ENCODE measurements around the gene DPM2.
A peak's percentile ranks its signal among the peaks of the same experiment; 100 is the strongest.

DPM2 gene

DNA sequence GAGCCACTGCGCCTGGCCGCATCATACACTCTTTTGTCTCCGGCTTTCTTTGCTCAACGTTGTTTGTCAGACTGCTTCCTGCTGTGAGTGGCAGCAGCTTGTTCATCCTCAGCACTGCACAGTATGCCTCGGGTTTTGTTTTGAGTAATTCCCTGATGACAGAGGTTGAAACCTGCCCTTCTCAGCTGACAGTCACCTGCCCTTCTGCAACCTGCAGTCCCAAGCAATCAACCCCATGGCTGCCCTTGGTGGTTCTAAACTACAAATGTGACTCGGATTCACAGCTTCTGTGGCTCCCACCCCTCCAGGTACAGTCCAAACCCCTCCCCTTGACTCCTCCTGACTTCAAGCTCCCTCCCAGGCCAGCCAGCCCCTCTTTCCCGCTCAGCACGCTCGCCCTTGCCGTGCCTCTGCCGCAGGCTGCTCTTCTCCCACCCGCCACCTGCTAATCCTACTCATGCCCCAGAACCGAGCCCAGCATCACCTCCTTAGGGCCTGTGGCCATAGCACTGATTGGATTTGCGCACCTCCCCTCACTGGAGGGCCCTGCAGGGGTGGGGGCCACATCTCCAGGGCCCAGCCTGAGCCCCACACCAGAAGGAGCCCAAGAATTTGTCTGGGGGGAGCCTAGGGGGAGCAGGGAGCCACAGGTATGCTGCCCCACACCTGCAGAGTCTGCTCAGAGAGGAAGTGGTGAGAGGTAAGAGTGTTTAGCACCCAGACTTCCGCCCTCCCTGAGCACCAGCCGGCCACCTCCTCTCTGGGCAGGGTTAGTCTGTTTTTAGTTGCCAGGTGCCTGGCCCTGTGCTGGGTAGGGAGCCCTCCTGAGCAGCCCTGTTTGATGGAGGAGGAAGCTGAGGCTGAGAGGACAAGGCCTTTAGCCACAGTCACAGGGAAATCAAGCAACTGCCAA, 33.0 kb upstream of the DPM2 start:
- Histone ChIP-seq H3K36me3 (ENCODE audit: control insufficient read depth, insufficient read depth, low read length, severe bottlenecking) (no peaks in the 10 kb centered on the region), H3K4me1 (ENCODE audit: control insufficient read depth, insufficient read depth, low read length) (peaks cover 79% of the 10 kb centered on the region), H3K4me3 (ENCODE audit: low read length) (no peak overlapping the region), H3K9me3 (ENCODE audit: control insufficient read depth, low read length) (no peaks in the 10 kb centered on the region), H3K9ac (ENCODE audit: low read length) (no peak overlapping the region), H3K27me3 (replicated peaks; ENCODE audit: control insufficient read depth, insufficient read depth, low read length) (no peaks in the 10 kb centered on the region)
- DNase-seq (ENCODE audit: low read depth): no peak

DNA sequence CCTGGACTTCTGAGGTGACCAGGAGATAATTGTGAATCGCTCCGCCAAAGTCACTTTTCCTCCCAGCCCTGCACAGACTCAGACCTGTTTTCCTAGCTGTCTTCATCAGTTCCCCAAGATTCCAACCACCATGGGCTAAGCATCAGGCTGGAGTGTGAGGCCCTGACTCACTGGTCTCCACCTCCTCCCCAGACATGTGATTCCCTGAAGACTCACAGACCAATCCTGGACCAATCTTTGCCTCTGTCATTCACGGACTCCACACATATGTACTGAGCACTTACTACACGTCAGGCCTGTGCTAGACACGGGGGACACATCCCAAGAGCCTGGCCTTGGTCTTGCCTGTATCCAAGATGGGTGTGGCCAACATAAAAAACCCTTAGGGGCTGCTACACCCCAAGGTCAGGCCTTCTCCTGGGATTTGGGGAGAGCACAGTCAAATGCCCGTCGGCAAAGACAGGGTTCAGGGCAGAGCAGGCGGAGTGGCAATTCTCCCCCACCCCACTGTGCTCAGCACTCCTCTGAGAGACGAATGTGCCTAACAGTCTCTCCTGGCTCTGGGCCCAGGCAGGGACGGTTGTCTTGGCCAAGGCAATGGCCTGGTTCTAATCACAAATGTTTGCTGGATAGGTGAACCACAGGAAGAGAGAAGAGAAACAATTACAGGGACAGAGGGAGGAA, 31.2 kb upstream of the DPM2 start:
- peak; percentile 85 for DNase-seq (ENCODE audit: low read depth)

DNA sequence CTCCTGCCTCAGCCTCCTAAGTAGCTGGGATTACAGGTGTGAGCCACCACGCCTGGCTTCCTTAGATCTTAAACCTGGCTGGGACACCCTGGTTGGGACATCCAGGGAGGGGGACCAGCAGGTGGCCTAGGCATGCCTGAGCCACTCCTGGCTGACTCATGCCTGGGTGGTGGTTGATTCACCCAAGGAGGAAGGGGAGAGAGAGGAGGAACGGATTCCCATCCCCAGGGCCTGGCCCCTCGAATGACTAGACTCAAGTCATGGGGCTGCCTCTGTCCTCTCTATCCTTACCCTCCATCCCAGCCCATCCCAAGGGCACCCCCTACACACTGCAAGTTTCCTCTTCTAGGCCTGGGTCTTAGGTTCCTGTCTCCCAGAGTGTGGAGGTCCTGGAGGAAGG, 30.4 kb upstream of the DPM2 start:
- no peaks in the 10 kb centered on the region for H3K9me3 ChIP-seq (ENCODE audit: control insufficient read depth, low read length)
- peak; percentile 53 for DNase-seq (ENCODE audit: low read depth)
- H3K4me1 ChIP-seq (ENCODE audit: control insufficient read depth, insufficient read depth, low read length): peaks cover 68% of the 10 kb centered on the region
- H3K9ac ChIP-seq (ENCODE audit: low read length): no peak overlapping the region
- H3K36me3 ChIP-seq (ENCODE audit: control insufficient read depth, insufficient read depth, low read length, severe bottlenecking): no peaks in the 10 kb centered on the region
- no peaks in the 10 kb centered on the region for H3K27me3 ChIP-seq (replicated peaks; ENCODE audit: control insufficient read depth, insufficient read depth, low read length)
- H3K4me3 ChIP-seq (ENCODE audit: low read length): no peak overlapping the region

More for the DNA sequence above, 31.2 kb upstream of the DPM2 start:
- no peak overlapping the region for H3K4me3 ChIP-seq (ENCODE audit: low read length)
- H3K4me1 ChIP-seq (ENCODE audit: control insufficient read depth, insufficient read depth, low read length): peaks cover 67% of the 10 kb centered on the region
- no peaks in the 10 kb centered on the region for H3K9me3 ChIP-seq (ENCODE audit: control insufficient read depth, low read length)
- peak overlapping the region; percentile 53 for H3K9ac ChIP-seq (ENCODE audit: low read length)
- no peaks in the 10 kb centered on the region for H3K36me3 ChIP-seq (ENCODE audit: control insufficient read depth, insufficient read depth, low read length, severe bottlenecking)
- no peaks in the 10 kb centered on the region for H3K27me3 ChIP-seq (replicated peaks; ENCODE audit: control insufficient read depth, insufficient read depth, low read length)

DNA sequence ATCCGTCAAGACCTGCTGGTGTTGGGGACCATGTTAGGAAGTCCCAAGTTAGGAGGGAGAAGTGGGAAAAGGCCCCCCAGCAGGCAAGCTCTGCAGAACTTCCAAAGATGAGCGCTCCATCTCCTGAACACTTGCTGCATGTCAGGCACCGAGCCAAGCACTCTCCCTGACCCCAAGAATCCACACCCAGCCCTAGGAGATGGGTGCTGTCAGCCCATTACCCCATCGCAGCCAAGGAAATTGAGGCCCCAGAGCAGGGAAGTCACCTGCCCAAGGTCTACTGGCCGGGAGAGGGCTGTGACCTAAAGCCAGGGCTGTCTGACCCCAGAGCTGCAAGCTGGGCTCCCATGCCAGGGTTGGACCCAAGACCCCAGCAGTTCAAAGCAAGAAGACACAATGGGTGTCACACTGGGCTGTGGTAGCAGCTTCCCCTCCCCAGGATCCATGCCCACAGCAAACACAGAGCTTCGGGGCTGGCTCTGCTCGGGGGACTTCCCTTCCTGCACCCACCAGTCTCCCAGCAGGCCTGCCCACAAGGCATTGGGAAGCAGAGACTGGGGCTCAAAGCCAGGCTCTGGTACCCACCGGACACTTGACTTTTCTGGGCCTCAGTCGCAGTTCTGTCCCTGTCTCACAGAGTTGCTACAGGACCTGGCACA, 29.6 kb upstream of the DPM2 start:
- H3K36me3 ChIP-seq (ENCODE audit: control insufficient read depth, insufficient read depth, low read length, severe bottlenecking): no peaks in the 10 kb centered on the region
- H3K27me3 ChIP-seq (replicated peaks; ENCODE audit: control insufficient read depth, insufficient read depth, low read length): no peaks in the 10 kb centered on the region
- peaks cover 67% of the 10 kb centered on the region for H3K4me1 ChIP-seq (ENCODE audit: control insufficient read depth, insufficient read depth, low read length)
- no peak overlapping the region for H3K9ac ChIP-seq (ENCODE audit: low read length)
- no peak for DNase-seq (ENCODE audit: low read depth)
- H3K4me3 ChIP-seq (ENCODE audit: low read length): no peak overlapping the region
- no peaks in the 10 kb centered on the region for H3K9me3 ChIP-seq (ENCODE audit: control insufficient read depth, low read length)

DNA sequence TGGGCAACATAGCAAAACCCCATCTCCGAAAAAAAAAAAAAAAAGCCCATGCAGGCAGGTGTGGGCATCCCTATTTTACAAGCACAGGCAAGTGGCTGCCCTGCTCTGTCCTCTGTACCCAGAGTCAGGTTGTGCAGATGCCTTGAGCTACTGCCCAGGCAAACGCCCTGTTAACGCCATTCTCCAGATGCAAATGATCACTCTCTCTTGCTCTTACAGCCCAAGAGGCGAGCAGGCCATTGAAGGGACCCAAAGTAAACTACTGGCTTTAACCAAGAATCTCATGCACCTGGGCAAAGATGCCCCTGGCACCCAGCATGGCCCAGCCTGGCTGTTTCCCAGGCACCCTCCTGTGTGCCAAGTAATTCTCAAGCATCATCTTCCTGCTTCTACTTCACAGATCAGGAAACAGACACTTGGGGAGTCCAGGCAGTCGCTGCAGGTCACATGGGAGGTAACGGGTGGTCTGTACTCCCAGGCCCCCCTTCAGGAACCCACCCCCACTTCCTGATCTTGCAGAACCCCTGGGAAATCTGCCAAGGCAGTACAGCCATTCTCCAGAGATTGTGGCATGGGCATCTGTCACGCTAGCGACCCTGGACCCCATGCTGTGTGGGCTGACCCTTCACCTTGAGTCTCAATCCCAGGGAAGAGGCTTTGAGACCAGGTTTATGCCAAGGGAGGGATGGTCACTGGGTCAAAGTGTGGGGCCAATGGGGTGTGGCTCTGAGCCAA, 28.9 kb upstream of the DPM2 start:
- no peaks in the 10 kb centered on the region for H3K9me3 ChIP-seq (ENCODE audit: control insufficient read depth, low read length)
- DNase-seq (ENCODE audit: low read depth): no peak
- H3K27me3 ChIP-seq (replicated peaks; ENCODE audit: control insufficient read depth, insufficient read depth, low read length): no peaks in the 10 kb centered on the region
- peak overlapping the region; percentile 62 for H3K9ac ChIP-seq (ENCODE audit: low read length)
- no peaks in the 10 kb centered on the region for H3K36me3 ChIP-seq (ENCODE audit: control insufficient read depth, insufficient read depth, low read length, severe bottlenecking)
- H3K4me3 ChIP-seq (ENCODE audit: low read length): no peak overlapping the region
- H3K4me1 ChIP-seq (ENCODE audit: control insufficient read depth, insufficient read depth, low read length): peaks cover 60% of the 10 kb centered on the region

DNA sequence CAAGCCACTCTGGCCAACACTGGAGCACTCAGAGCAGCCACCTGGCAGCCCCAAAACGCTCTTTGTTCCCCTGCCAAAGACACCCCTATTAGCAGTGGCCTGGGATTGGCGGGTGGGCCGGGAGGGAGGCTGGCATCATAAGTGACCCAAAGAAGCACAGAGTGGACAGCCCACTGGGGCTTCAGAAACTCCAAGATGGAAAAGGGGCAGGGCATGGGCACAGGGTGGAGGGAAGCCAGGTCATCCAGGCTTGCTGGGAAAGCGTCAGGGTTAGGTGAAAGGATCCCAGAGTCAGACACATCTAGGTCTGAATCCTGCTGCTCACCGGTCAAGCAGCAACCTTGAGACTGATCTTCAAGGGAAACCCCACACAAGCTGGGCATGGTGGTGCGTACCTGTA, 28.3 kb upstream of the DPM2 start:
- H3K9me3 ChIP-seq (ENCODE audit: control insufficient read depth, low read length): no peaks in the 10 kb centered on the region
- peaks cover 61% of the 10 kb centered on the region for H3K4me1 ChIP-seq (ENCODE audit: control insufficient read depth, insufficient read depth, low read length)
- H3K36me3 ChIP-seq (ENCODE audit: control insufficient read depth, insufficient read depth, low read length, severe bottlenecking): no peaks in the 10 kb centered on the region
- DNase-seq (ENCODE audit: low read depth): no peak
- peak overlapping the region; percentile 62 for H3K9ac ChIP-seq (ENCODE audit: low read length)
- H3K4me3 ChIP-seq (ENCODE audit: low read length): no peak overlapping the region
- H3K27me3 ChIP-seq (replicated peaks; ENCODE audit: control insufficient read depth, insufficient read depth, low read length): no peaks in the 10 kb centered on the region

DNA sequence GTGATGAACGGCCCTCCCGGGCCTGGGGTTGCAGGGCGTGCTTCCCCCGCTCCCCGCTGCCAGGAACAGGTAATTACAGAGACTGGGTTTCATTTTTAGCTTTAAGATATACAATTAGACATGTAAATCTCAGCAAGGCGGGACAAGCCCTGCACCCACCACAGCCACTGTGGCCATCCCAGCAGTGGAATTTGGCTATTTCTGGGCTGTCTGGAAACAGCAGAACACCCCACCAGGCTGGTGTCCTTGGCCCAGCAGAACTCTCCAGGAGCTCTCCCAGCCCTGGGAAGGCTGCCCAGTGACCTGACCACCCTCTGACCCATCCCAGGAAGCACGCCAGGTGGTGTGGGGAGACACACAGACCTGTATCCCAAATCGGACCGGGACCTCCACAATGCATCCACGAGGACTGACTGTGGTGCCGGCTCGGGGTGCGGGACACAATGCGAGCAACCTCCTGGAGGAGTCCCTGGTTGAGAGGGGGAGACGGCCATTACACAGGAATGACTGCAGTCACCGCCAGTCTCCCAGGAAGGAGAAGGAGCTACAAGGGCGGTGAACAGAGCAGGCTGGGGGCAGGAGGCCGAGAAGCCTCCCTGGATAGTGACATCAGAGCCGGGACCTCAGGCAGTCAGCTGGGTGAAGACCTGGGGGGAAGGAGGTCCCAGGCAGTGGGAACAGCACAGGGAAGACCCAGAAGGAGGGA, 25.9 kb upstream of the DPM2 start:
- Histone ChIP-seq H3K36me3 (ENCODE audit: control insufficient read depth, insufficient read depth, low read length, severe bottlenecking) (no peaks in the 10 kb centered on the region), H3K4me3 (ENCODE audit: low read length) (no peak overlapping the region), H3K9me3 (ENCODE audit: control insufficient read depth, low read length) (no peaks in the 10 kb centered on the region), H3K9ac (ENCODE audit: low read length) (peak overlapping the region; percentile 1), H3K27me3 (replicated peaks; ENCODE audit: control insufficient read depth, insufficient read depth, low read length) (no peaks in the 10 kb centered on the region), H3K4me1 (ENCODE audit: control insufficient read depth, insufficient read depth, low read length) (peaks cover 59% of the 10 kb centered on the region)
- no peak for DNase-seq (ENCODE audit: low read depth)

DNA sequence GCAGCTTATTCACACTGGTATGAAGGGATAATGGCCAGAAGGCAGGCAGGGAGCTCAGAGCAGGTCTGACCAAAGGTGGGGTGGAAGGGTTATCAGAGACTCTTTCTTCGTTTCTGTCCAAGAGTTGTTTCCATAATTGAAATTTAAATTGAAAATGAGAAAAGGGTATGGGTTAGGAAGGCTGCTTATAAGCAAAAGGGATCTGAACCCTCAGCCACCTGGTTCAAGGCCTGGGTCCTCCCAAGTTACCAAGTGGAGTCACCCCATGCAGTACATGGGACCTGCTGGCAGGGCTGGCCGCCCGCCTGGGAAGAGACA, 25.3 kb upstream of the DPM2 start:
- H3K4me1 ChIP-seq (ENCODE audit: control insufficient read depth, insufficient read depth, low read length): peaks cover 54% of the 10 kb centered on the region
- H3K36me3 ChIP-seq (ENCODE audit: control insufficient read depth, insufficient read depth, low read length, severe bottlenecking): no peaks in the 10 kb centered on the region
- H3K4me3 ChIP-seq (ENCODE audit: low read length): no peak overlapping the region
- DNase-seq (ENCODE audit: low read depth): no peak
- no peaks in the 10 kb centered on the region for H3K27me3 ChIP-seq (replicated peaks; ENCODE audit: control insufficient read depth, insufficient read depth, low read length)
- H3K9ac ChIP-seq (ENCODE audit: low read length): peak overlapping the region; percentile 1
- H3K9me3 ChIP-seq (ENCODE audit: control insufficient read depth, low read length): no peaks in the 10 kb centered on the region

DNA sequence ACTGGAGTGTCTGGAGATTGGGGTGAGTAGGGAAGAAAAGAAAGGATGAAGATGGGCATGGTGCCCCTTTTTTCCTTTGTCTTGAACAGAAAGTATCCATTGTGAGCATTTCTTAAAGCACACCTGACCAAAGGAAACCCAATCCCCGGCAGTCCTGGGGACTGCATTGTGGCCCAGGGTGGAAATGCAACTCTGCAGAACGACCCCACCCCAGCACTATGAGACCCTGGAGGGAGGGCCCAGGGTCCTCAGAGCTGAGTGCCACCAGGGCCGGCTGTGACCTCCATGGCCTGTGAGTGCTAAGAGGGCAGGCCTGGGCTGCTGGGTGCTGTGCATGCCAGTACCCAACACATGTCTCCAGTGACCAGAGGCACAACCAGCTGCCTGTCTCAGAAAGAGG, 24.6 kb upstream of the DPM2 start:
- no peaks in the 10 kb centered on the region for H3K27me3 ChIP-seq (replicated peaks; ENCODE audit: control insufficient read depth, insufficient read depth, low read length)
- DNase-seq (ENCODE audit: low read depth): no peak
- H3K4me1 ChIP-seq (ENCODE audit: control insufficient read depth, insufficient read depth, low read length): peaks cover 48% of the 10 kb centered on the region
- no peak overlapping the region for H3K9ac ChIP-seq (ENCODE audit: low read length)
- no peak overlapping the region for H3K4me3 ChIP-seq (ENCODE audit: low read length)
- no peaks in the 10 kb centered on the region for H3K9me3 ChIP-seq (ENCODE audit: control insufficient read depth, low read length)
- H3K36me3 ChIP-seq (ENCODE audit: control insufficient read depth, insufficient read depth, low read length, severe bottlenecking): no peaks in the 10 kb centered on the region

DNA sequence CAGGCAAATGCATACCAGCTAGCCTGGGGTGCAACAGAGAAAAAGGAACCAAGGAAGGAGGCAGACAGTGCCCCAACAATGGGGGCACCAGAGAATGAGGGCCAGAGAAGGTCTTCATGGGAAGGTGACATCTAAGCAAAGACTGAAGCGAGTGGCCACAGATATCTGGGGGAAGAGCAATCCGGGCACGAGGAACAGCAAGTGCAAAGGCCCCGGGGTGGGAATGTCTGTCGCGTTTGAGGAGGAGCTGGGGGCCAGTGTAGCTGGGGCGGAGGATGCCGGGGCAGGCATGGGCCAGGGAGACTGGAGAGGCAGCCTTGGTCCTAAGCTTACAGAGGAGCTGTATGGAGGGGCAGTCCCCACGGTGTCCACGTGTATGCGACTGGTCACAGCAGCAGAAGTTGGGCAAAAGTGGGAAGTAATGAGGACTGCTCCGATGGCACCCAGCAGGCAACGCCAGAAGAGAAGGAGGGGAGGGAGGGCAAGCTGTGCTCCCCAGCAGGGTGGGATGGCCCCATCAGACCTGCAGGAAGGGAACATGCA, 24.0 kb upstream of the DPM2 start:
- Histone ChIP-seq H3K9ac (ENCODE audit: low read length) (no peak overlapping the region), H3K9me3 (ENCODE audit: control insufficient read depth, low read length) (no peaks in the 10 kb centered on the region), H3K36me3 (ENCODE audit: control insufficient read depth, insufficient read depth, low read length, severe bottlenecking) (no peaks in the 10 kb centered on the region), H3K4me3 (ENCODE audit: low read length) (no peak overlapping the region), H3K27me3 (replicated peaks; ENCODE audit: control insufficient read depth, insufficient read depth, low read length) (no peaks in the 10 kb centered on the region), H3K4me1 (ENCODE audit: control insufficient read depth, insufficient read depth, low read length) (peaks cover 42% of the 10 kb centered on the region)
- no peak for DNase-seq (ENCODE audit: low read depth)
